ENCODE measurements around the gene SERPINB4. TPM values are rescaled to one million over a fixed set of nuclear protein-coding genes. Genes with fewer than 3 reads are reported as not detected.

The SERPINB4 gene
- total and polyA plus RNA-seq, 2 donors from 2014 or later, result not detected

DNA sequence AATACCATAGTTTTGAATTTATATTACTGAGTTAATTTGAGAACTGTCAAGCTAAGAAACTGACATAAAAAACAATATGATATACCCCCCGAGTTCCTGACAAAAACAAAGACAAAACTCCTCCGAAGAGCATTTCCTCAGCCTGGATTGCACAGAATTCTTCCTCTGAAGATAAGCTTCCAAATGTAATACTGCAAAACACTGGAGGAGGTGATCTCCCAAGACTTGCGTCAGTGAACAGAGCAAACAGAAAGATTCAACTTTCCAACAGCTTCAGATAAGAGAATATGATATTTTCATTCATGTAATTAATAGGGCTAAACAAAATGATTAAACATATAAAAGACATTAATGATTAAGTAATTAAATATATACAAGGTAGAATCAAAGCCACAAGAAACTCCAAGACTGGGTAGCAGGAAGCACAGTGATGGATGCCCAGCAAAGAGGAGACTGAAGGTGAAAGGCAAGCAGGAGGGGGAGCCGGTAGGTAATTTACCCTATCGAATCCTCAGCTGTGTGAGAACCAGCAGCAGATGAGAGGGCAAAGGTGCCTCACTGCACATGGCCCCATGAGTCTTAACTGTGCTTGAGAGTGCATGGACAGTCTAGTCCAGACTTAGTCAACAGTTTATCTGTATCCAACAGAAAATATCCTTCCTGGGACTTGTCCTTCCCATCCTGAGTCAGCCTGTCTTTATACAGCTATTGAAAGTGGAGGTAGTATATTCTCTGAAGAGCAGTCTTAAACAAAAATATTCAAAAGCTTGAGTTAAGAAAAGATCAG, 36.0 kb upstream of the SERPINB4 start:
- H3K27ac ChIP-seq (ENCODE audit: low read depth in 2 of 2, low read length in 2 of 2), result no peak overlapping the region
- H3K36me3 ChIP-seq (ENCODE audit: control insufficient read depth in 2 of 3, insufficient read depth in 3 of 3, low read length in 3 of 3), result no peaks in the 10 kb centered on the region
- FAIRE-seq, result no peak
- intact Hi-C loops (cut with DNase I), result no loop called here
- no peak overlapping the region for H3K9ac ChIP-seq (ENCODE audit: low read length in 3 of 3)
- no peaks in the 10 kb centered on the region for H3K9me3 ChIP-seq (ENCODE audit: control insufficient read depth in 2 of 3, insufficient read depth in 1 of 3, low read length in 3 of 3)
- TF ChIP-seq, protein P1, sequence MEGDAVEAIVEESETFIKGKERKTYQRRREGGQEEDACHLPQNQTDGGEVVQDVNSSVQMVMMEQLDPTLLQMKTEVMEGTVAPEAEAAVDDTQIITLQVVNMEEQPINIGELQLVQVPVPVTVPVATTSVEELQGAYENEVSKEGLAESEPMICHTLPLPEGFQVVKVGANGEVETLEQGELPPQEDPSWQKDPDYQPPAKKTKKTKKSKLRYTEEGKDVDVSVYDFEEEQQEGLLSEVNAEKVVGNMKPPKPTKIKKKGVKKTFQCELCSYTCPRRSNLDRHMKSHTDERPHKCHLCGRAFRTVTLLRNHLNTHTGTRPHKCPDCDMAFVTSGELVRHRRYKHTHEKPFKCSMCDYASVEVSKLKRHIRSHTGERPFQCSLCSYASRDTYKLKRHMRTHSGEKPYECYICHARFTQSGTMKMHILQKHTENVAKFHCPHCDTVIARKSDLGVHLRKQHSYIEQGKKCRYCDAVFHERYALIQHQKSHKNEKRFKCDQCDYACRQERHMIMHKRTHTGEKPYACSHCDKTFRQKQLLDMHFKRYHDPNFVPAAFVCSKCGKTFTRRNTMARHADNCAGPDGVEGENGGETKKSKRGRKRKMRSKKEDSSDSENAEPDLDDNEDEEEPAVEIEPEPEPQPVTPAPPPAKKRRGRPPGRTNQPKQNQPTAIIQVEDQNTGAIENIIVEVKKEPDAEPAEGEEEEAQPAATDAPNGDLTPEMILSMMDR (IDR thresholded peaks at IDR 0.05; ENCODE audit: borderline replicate concordance, extremely low read depth, insufficient read depth), result no peak
- H3K4me3 ChIP-seq (ENCODE audit: low read length in 3 of 3), result no peak overlapping the region
- no peaks in the 10 kb centered on the region for H3K27me3 ChIP-seq (ENCODE audit: control insufficient read depth, insufficient read depth, low read length)
- peaks cover 0 to 7% (median 4%) of the 10 kb centered on the region in 3 donors for H3K4me1 ChIP-seq (ENCODE audit: control insufficient read depth in 2 of 3, insufficient read depth in 2 of 3, low read depth in 1 of 3, low read length in 3 of 3)
- no peak for DNase-seq

DNA sequence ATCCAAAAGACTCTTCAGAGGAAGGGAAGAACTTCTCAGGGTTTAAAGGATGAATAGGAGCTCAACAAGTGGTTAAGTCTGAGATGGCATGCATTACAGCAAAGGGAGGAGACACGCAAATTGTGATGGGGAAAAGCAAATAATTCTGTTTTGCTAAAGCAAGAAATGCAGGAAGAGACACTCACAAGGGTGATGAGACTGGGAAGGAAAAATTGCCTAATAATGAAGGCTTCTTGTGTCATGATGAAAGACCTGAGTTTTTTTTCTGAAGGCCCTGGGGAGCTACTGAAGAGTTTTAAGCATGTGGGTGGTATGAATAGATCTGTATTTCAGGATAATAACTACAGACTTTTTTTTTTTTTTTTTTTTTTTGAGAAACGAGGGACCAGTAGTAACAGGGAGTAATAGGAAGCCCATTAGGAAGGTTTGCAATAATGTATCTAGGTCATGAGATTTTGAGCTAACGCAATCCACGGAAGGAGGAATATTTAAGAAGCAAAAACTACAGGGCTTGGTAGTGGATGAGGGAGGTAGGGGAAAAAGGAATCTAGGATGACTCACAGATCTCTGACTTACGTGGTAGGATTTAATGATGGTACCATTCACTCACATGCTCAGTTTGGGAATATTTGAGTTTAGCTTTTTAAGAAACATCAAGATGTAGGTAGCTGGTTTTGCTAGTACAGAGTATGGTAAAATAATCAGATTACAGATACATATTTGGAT, 33.6 kb upstream of the SERPINB4 start:
- H3K4me3 ChIP-seq (ENCODE audit: low read length in 3 of 3), result no peak overlapping the region
- DNase-seq (no peak), FAIRE-seq (no peak)
- H3K27ac ChIP-seq (ENCODE audit: low read depth in 2 of 2, low read length in 2 of 2), result no peak overlapping the region
- H3K9me3 ChIP-seq (ENCODE audit: control insufficient read depth in 2 of 3, insufficient read depth in 1 of 3, low read length in 3 of 3), result no peaks in the 10 kb centered on the region
- intact Hi-C loops (cut with DNase I), result no loop called here
- no peak overlapping the region for H3K9ac ChIP-seq (ENCODE audit: low read length in 3 of 3)
- H3K36me3 ChIP-seq (ENCODE audit: control insufficient read depth in 2 of 3, insufficient read depth in 3 of 3, low read length in 3 of 3), result no peaks in the 10 kb centered on the region
- H3K27me3 ChIP-seq (ENCODE audit: control insufficient read depth, insufficient read depth, low read length), result no peaks in the 10 kb centered on the region
- TF ChIP-seq, protein P1 (IDR thresholded peaks at IDR 0.05; ENCODE audit: borderline replicate concordance, extremely low read depth, insufficient read depth), result no peak
- peaks cover 0 to 7% (median 4%) of the 10 kb centered on the region in 3 donors for H3K4me1 ChIP-seq (ENCODE audit: control insufficient read depth in 2 of 3, insufficient read depth in 2 of 3, low read depth in 1 of 3, low read length in 3 of 3)

DNA sequence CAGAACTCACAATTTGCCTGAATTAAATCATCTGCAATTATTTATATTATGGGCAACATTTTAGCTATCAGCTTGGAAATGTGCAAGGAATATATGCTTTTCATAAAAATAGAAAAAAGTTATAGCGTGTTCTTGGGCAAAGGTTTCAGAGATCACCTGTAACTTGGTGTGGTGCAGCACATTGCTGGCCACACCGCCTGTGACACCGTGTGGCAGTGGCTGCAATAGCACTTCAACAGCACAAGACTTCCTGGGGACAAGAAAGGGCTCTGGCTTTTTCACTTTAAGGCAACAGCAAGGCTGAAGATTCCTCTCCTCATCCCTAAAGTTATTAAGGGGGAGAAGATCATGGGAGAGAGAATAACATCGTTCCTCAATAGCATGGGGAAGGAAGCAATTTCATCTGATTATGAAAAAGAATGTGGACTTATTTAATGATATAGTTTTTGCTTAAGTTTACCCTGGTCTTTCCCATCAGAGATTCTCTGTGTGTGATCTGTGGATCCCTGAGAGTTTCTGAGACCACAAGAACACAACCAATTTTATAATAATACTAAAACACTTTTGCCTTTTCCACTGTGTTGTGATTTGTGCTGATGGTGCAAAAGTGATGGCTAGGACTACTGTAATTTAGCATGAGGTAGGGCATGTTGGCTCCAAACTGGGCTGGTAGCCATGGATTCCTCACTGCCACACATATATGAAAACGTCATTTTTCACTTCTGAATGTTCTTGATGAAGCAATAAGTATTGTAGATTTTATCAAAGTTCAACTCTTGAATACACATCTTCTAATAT, 32.7 kb upstream of the SERPINB4 start:
- DNase-seq (peak in 3 of 5 donors; percentile 15 to 27 (median 17)), FAIRE-seq (no peak)
- Histone ChIP-seq H3K27me3 (ENCODE audit: control insufficient read depth, insufficient read depth, low read length) (no peaks in the 10 kb centered on the region), H3K9me3 (ENCODE audit: control insufficient read depth in 2 of 3, insufficient read depth in 1 of 3, low read length in 3 of 3) (no peaks in the 10 kb centered on the region), H3K9ac (ENCODE audit: low read length in 3 of 3) (no peak overlapping the region), H3K27ac (ENCODE audit: low read depth in 2 of 2, low read length in 2 of 2) (no peak overlapping the region), H3K4me3 (ENCODE audit: low read length in 3 of 3) (no peak overlapping the region), H3K36me3 (ENCODE audit: control insufficient read depth in 2 of 3, insufficient read depth in 3 of 3, low read length in 3 of 3) (no peaks in the 10 kb centered on the region), H3K4me1 (ENCODE audit: control insufficient read depth in 2 of 3, insufficient read depth in 2 of 3, low read depth in 1 of 3, low read length in 3 of 3) (peaks cover 0 to 7% (median 4%) of the 10 kb centered on the region in 3 donors)
- intact Hi-C loops (cut with DNase I), result no loop called here
- TF ChIP-seq, protein P1 (IDR thresholded peaks at IDR 0.05; ENCODE audit: borderline replicate concordance, extremely low read depth, insufficient read depth), result peak; percentile 21
